GM12878 (cell line): ENCODE measurements around the gene GINS1. TPM values are rescaled to one million over a fixed set of nuclear protein-coding genes. Genes with fewer than 3 reads are reported as not detected.
A peak's percentile ranks its signal among the peaks of the same experiment; 100 is the strongest.

ENCODE experiments used
- ATAC-seq: fragments of 200-7000 bp; cut with Tn5 transposase; 3 replicates; pipeline ENCODE4 v1.9.1; 2020; ENCODE audit warnings: mild to moderate bottlenecking, moderate library complexity
- BruUV-seq: library from RNA; stranded (reverse); fragments of 400-500 nt; replicated peaks from 2 replicates; lab custom pipeline; 2021; lab: Mats Ljungman, UMichigan
- CTCF ChIA-PET: fragments of 300-600 bp; sonication (Branson Sonifier 250); formaldehyde crosslinking; extraction: SDS; loops from one replicate; lab custom pipeline; 2021; ENCODE audit warnings: inconsistent platforms; lab: Yijun Ruan, JAX
- POLR2A ChIA-PET: fragments of 350-600 bp; formaldehyde crosslinking; extraction: SDS; loops from one replicate; lab custom pipeline; 2021; ENCODE audit warnings: inconsistent platforms; lab: Charles Lee
- RAD21 ChIA-PET: fragments of 300-600 bp; sonication (Branson Sonifier 250); formaldehyde crosslinking; loops from one replicate; lab custom pipeline; 2023; ENCODE audit warnings: antibody characterized with exemption; ENCODE audit not compliant: unreplicated experiment; lab: Charles Lee
- SMC1A ChIA-PET: fragments of 300-600 bp; sonication (Branson Sonifier 250); formaldehyde crosslinking; loops from one replicate; lab custom pipeline; 2023; ENCODE audit not compliant: unreplicated experiment, uncharacterized antibody; lab: Charles Lee
- DNase-seq: peaks from one replicate; pipeline ENCODE4 v3.0.0-alpha.2; 2011; ENCODE audit warnings: low read depth, low spot score
- FAIRE-seq: peaks from 3 replicates; lab custom pipeline; 2011; peaks lifted over from hg19 to GRCh38; lab: Jason Lieb, UNC
- H2AFZ ChIP-seq: 2 replicates; pipeline ENCODE4 v1.6.0; 2011; ENCODE audit warnings: low read depth, low read length, control low read depth; ENCODE audit not compliant: control insufficient read depth
- H3K27ac ChIP-seq: 2 replicates; pipeline ENCODE4 v1.5.1; 2011; ENCODE audit warnings: control low read depth; ENCODE audit not compliant: control insufficient read depth, insufficient read depth
- H3K27me3 ChIP-seq, 2 experiments: replicated peaks in 1 of 2; 2 replicates each; pipeline versions ENCODE4 v1.6.0 to v1.6.1; 2011; ENCODE audit warnings: low read length in 1 of 2; ENCODE audit not compliant: control insufficient read depth in 2 of 2, insufficient read depth in 2 of 2
- H3K36me3 ChIP-seq, 2 experiments: 2 replicates each; pipeline ENCODE4 v1.5.1; 2011; ENCODE audit warnings: low read length in 1 of 2; ENCODE audit not compliant: control insufficient read depth in 2 of 2, insufficient read depth in 2 of 2
- H3K4me1 ChIP-seq: 2 replicates; pipeline ENCODE4 v1.6.1; 2011; ENCODE audit warnings: mild to moderate bottlenecking, low read length, moderate library complexity, mixed read lengths; ENCODE audit not compliant: control insufficient read depth, insufficient read depth
- H3K4me2 ChIP-seq: 2 replicates; pipeline ENCODE4 v1.6.0; 2011; ENCODE audit warnings: control low read depth; ENCODE audit not compliant: control insufficient read depth, insufficient read depth
- H3K4me3 ChIP-seq: fragments of 200-600 bp; sonication (generic); 2 replicates; pipeline ENCODE4 v1.5.1; 2016
- H3K79me2 ChIP-seq: 2 replicates; pipeline ENCODE4 v1.6.0; 2011; ENCODE audit warnings: low read length; ENCODE audit not compliant: control insufficient read depth, insufficient read depth
- H3K9ac ChIP-seq: 2 replicates; pipeline ENCODE4 v1.8.0; 2011; ENCODE audit warnings: low read length, control low read depth, mixed read lengths; ENCODE audit not compliant: control insufficient read depth, insufficient read depth
- H3K9me3 ChIP-seq: replicated peaks from 3 replicates; pipeline ENCODE4 v1.5.1; 2011; ENCODE audit warnings: mild to moderate bottlenecking, low read length; ENCODE audit not compliant: control insufficient read depth, insufficient read depth
- H4K20me1 ChIP-seq: 2 replicates; pipeline ENCODE4 v1.6.0; 2011; ENCODE audit not compliant: control insufficient read depth, insufficient read depth
- RUNX3 ChIP-seq: IDR thresholded peaks from 2 replicates; pipeline ENCODE4 v1.6.1; 2012; ENCODE audit warnings: low read length, inconsistent platforms
- TCF12 ChIP-seq: IDR thresholded peaks from 2 replicates; pipeline ENCODE4 v1.6.1; 2011; ENCODE audit warnings: low read depth, mild to moderate bottlenecking, low read length
- WGBS: methylation state at CpG from one replicate; pipeline ENCODE4 v1.1.6; 2016; ENCODE audit warnings: low lambda C conversion rate; ENCODE audit not compliant: insufficient replicate concordance, insufficient coverage; ENCODE audit errors: missing lambda C conversion rate; 5-methylcytosine and 5-hydroxymethylcytosine counted together
- in situ Hi-C: fragments of 300-500 bp; cut with MboI; formaldehyde crosslinking; loops from 9 replicates; pipeline ENCODE4 v1.14.3; 2018; ENCODE audit warnings: mixed read lengths
- intact Hi-C: fragments of 100-400 bp; cut with micrococcal nuclease; formaldehyde crosslinking; loops from one replicate; pipeline ENCODE4 v1.14.2; 2022; ENCODE audit not compliant: unreplicated experiment
- polyA plus RNA-seq, 11 experiments: library from polyadenylated mRNA; depleted of rRNA in 4 of 11; unstranded in 6 of 11; stranded (reverse) in 5 of 11; fragments of >200 nt; fragmentation: Nextera tagmentation in 4 of 11; fragmentation: Illumina TruSeq in 1 of 11; extraction: Ambion mirVana in 4 of 11; extraction: Trizol in 1 of 11; gene quantifications; 1 replicate in 1 of 11; 2 replicates in 10 of 11; pipeline versions ENCODE4 v1.2.1 to v1.2.3, GENCODE V29; 2011 to 2016; ENCODE audit warnings: inconsistent platforms in 2 of 11, missing spikeins in 2 of 11, low read depth in 1 of 11
- total RNA-seq, 4 experiments: library from RNA; depleted of rRNA in 3 of 4; stranded (reverse); fragments of >200 nt in 3 of 4; fragmentation: Illumina TruSeq in 1 of 4; extraction: Trizol in 1 of 4; gene quantifications; 2 replicates each; pipeline versions ENCODE4 v1.2.1 to v1.2.3, GENCODE V29; 2013 to 2021
- TF ChIP-seq, protein P1 (sequence below): fragments of 450-650 bp; IDR thresholded peaks from 2 replicates; pipeline ENCODE4 v1.6.1; 2016; ENCODE audit warnings: mild to moderate bottlenecking, moderate library complexity, borderline replicate concordance

Gene GINS1
- total and polyA plus RNA-seq, 10 of the 15 experiments (the other 5 are each of a cell fraction or from before 2014, with no cell fraction given), result 13.0 to 44.6 (median 30.3) TPM

GRCh38 chr20:25424536-25424935, 17.1 kb downstream of the GINS1 start:
- ChIA-PET POLR2A (no interaction called here), RAD21 (interaction anchor here (1.5 kb wide), 1 partner anchor 25 kb away, joined by 4 read pairs; no protein-coding TSS in a partner anchor), SMC1A (interaction anchor here (1.0 to 1.5 kb wide), 3 partner anchors 15 to 23 kb away, joined by 3 to 4 read pairs (median 3); partner anchors contain the start of gene GINS1), CTCF (interaction anchor here (1.8 kb wide), 1 partner anchor 11 kb away, joined by 5 read pairs; no protein-coding TSS in a partner anchor)
- Histone ChIP-seq H2AFZ (no peak overlapping the region), H3K27me3 (no peaks in the 10 kb centered on the region), H3K27ac (no peak overlapping the region), H3K9ac (no peak overlapping the region), H3K4me3 (no peak overlapping the region), H3K4me2 (no peak overlapping the region), H3K79me2 (no peaks in the 10 kb centered on the region), H3K36me3 (peaks cover 0 to 12% of the 10 kb centered on the region in 2 experiments; a peak in 3 of 4 replicates), H4K20me1 (no peaks in the 10 kb centered on the region), H3K9me3 (no peaks in the 10 kb centered on the region; the same call in 2 of the 3 replicates), H3K4me1 (no peaks in the 10 kb centered on the region)
- TF ChIP-seq TCF12, result no peak
- peak; percentile 9; the same call in 1 of the 2 replicates for TF ChIP-seq RUNX3
- intact Hi-C loops (no loop called here), in situ Hi-C loops (no loop called here)
- no peak for FAIRE-seq
- no TSS peak for BruUV-seq
- no peak for DNase-seq
- WGBS, result 91% methylated on average over 3 of the region's 3 CpGs
- no peak for ATAC-seq

- no TSS peak for BruUV-seq
- no peaks in the 10 kb centered on the region for H3K27me3 ChIP-seq
- 83% methylated on average over 4 of the region's 4 CpGs for WGBS
- ChIA-PET CTCF (no interaction called here), POLR2A (no interaction called here), RAD21 (no interaction called here), SMC1A (interaction anchor here (1.0 kb wide), 1 partner anchor 23 kb away, joined by 3 read pairs; no protein-coding TSS in a partner anchor)
- H3K4me1 ChIP-seq, result peaks cover 7% of the 10 kb centered on the region
- ATAC-seq, result no peak
- no peak overlapping the region for H3K9ac ChIP-seq
- in situ Hi-C loops (loop anchor here (25.0 kb wide), 2 partner anchors 725 to 1475 kb away; no protein-coding TSS in a partner anchor), intact Hi-C loops (no loop called here)
- no peaks in the 10 kb centered on the region for H4K20me1 ChIP-seq
- no peaks in the 10 kb centered on the region for H3K9me3 ChIP-seq
- FAIRE-seq, result no peak
- no peak for DNase-seq
- no peak overlapping the region for H3K4me3 ChIP-seq
- H3K36me3 ChIP-seq, result peaks cover 4 to 7% of the 10 kb centered on the region in 2 experiments; a peak in 3 of 4 replicates
- H2AFZ ChIP-seq, result no peak overlapping the region
- TF ChIP-seq, protein P1, sequence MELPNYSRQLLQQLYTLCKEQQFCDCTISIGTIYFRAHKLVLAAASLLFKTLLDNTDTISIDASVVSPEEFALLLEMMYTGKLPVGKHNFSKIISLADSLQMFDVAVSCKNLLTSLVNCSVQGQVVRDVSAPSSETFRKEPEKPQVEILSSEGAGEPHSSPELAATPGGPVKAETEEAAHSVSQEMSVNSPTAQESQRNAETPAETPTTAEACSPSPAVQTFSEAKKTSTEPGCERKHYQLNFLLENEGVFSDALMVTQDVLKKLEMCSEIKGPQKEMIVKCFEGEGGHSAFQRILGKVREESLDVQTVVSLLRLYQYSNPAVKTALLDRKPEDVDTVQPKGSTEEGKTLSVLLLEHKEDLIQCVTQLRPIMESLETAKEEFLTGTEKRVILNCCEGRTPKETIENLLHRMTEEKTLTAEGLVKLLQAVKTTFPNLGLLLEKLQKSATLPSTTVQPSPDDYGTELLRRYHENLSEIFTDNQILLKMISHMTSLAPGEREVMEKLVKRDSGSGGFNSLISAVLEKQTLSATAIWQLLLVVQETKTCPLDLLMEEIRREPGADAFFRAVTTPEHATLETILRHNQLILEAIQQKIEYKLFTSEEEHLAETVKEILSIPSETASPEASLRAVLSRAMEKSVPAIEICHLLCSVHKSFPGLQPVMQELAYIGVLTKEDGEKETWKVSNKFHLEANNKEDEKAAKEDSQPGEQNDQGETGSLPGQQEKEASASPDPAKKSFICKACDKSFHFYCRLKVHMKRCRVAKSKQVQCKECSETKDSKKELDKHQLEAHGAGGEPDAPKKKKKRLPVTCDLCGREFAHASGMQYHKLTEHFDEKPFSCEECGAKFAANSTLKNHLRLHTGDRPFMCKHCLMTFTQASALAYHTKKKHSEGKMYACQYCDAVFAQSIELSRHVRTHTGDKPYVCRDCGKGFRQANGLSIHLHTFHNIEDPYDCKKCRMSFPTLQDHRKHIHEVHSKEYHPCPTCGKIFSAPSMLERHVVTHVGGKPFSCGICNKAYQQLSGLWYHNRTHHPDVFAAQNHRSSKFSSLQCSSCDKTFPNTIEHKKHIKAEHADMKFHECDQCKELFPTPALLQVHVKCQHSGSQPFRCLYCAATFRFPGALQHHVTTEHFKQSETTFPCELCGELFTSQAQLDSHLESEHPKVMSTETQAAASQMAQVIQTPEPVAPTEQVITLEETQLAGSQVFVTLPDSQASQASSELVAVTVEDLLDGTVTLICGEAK, result no peak
- no peak overlapping the region for H3K4me2 ChIP-seq
- H3K27ac ChIP-seq, result no peak overlapping the region
- no peaks in the 10 kb centered on the region for H3K79me2 ChIP-seq
Measured at GRCh38 chr20:25437153-25437581, 29.7 kb downstream of the GINS1 start.
